Measurements from ENCODE around the gene AURKAIP1.

AURKAIP1 gene

DNA sequence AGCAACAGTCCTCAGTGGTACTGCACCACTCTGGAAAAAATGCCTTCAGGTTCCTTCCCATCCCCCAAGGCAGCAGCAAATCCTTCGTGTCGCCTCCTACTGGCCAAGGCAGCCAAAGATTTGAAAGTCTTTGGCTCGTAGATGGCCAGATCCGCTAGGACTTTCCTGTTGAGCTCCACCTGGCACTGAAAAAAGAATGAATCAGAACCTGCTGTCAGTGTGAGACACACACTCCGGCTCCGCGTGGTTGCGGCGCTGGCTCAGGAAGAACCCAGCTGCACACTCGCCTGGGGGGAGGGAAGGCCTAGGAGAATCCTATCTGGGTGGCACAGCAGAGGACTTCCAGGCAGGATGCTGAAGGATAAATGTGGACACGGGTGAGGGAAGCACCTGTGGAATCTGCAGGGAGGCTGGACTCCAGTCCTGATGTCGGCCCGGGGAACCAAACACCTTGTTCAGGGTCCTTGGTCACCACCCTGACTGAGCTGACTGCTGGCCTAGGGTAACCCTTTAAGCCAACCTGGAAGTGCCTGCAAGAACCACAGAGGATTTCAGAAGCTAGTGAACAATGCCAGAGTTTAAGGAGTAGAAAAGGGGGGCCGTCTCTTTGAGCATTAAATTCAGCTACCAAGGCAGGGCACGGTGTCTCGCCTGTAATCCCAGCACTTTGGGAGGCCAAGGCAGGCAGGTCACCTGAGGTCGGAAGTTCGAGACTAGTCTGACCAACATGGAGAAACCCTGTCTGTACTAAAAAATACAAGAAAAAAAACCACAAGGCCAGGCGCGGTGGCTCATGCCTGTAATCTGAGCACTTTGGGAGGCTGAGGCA is 27.3 kb upstream of the AURKAIP1 start:
- H3K4me3 ChIP-seq (ENCODE audit: low read length): no peak overlapping the region
- H3K36me3 ChIP-seq (ENCODE audit: control insufficient read depth, insufficient read depth, low read length): peaks cover 25% of the 10 kb centered on the region
- H3K27ac ChIP-seq (ENCODE audit: low read depth, low read length): no peak overlapping the region
- no peak overlapping the region for H3K9ac ChIP-seq (ENCODE audit: low read length)
- peaks cover 26% of the 10 kb centered on the region for H3K4me1 ChIP-seq (ENCODE audit: control insufficient read depth, insufficient read depth, low read length)
- H3K27me3 ChIP-seq (ENCODE audit: control insufficient read depth, insufficient read depth, low read length): no peaks in the 10 kb centered on the region

DNA sequence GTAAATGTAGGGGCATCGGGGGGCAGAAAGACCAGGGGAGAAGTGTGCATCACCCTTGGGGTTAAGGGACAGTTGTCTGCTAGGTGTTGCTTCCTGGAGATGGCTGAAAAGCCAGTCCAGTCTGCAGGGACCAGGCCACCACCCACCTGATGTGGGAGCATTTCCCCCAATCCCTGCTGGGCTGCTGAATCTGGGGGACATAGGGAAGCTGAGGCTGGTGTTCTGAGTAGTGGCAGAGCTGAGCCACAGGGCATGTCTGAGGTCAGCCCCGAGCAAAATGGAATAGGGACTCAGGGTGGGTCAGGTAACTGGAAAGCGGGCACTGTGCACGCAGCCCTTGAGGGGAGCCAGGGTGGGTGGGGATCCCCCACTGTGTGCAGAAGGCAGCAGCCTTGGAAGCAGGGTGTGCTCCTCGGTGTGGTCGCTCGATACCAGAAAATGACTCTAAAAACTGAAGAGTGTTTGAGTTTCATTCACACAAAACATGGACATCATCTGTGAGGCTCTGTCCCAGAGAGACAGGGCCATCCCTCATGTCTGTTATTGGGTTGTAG is 26.5 kb upstream of the AURKAIP1 start:
- no peak overlapping the region for H3K9ac ChIP-seq (ENCODE audit: low read length)
- H3K27me3 ChIP-seq (ENCODE audit: control insufficient read depth, insufficient read depth, low read length): no peaks in the 10 kb centered on the region
- no peak overlapping the region for H3K27ac ChIP-seq (ENCODE audit: low read depth, low read length)
- H3K4me3 ChIP-seq (ENCODE audit: low read length): no peak overlapping the region
- H3K36me3 ChIP-seq (ENCODE audit: control insufficient read depth, insufficient read depth, low read length): peaks cover 29% of the 10 kb centered on the region
- peaks cover 26% of the 10 kb centered on the region for H3K4me1 ChIP-seq (ENCODE audit: control insufficient read depth, insufficient read depth, low read length)

DNA sequence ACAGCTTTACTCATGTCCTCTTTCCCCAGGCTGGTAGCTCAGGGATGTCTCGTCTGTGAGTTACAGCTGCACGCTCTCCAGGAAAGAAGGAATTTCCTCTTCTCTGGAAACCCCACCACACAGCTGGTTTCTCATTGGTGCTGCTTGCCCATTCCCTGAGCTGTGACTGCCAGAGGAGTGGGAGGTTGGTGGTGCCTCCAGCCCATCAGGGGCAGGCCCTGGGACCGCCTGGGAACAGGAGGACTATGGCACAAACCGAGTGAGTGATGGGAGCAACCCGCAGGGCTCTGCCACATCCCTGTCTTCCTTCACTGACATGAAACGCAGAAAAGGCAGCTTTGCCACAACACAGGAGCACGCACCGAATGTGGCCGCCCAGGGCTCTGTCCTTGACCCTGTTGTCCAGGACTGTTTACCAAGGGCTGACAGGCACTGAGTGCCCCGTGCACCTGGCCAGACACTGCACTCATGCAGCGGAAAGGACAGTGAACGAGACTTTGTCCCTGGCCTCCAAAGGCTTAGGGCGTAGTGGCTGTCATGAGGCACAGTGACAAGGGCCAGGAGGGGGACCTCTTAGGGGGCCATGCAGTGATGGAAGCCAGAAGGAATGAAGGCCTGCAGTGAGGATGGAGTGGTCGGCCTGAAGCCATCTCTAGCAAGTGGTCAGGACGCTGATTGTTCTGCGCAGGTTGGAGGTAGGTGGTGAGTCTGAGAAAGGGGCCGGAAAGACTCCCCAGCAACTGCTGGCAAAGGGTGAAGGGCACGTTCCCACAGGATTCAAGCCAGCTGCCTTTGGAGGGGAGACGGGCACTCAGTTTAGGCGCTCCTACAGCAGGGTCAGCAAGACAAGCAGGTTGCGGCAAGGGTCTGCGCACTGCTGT is 25.8 kb upstream of the AURKAIP1 start:
- H3K9ac ChIP-seq (ENCODE audit: low read length): no peak overlapping the region
- peaks cover 19% of the 10 kb centered on the region for H3K4me1 ChIP-seq (ENCODE audit: control insufficient read depth, insufficient read depth, low read length)
- H3K36me3 ChIP-seq (ENCODE audit: control insufficient read depth, insufficient read depth, low read length): peaks cover 29% of the 10 kb centered on the region
- H3K4me3 ChIP-seq (ENCODE audit: low read length): peak overlapping the region; percentile 98
- no peaks in the 10 kb centered on the region for H3K27me3 ChIP-seq (ENCODE audit: control insufficient read depth, insufficient read depth, low read length)
- H3K27ac ChIP-seq (ENCODE audit: low read depth, low read length): no peak overlapping the region

DNA sequence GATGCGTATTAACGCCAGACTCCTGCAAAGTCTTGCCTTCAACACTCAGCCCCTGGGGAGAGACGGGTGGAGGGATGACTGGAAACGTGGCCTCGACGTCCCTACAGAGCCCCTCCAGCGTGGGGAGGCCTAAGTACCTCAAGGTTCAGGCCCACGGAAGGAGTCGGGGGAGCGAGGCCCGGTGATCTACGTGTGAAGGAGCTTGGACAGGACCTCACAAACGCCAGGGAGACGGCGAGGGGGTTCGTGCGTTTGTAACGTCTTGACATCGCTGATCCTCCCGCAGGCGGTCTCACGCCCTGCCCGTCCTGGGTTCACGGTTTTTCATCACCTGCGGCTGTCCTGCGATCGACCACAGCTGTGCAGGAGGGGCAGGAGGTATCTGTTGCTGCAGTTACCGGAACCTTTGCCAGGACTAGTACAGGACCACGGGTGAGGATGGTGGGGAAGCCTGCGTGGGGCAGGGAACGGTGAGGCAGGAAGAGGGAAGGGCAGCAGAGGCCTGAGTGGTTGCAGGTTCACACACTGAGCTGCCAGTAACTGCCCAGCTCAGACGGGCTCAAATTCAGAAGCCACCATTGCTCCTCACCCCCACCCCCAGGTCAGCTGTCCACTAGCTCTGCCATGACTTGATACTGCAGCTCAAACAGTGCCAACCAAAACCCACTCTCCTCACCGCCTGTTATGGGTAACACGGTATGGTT is 25.0 kb upstream of the AURKAIP1 start:
- H3K36me3 ChIP-seq (ENCODE audit: control insufficient read depth, insufficient read depth, low read length): peaks cover 30% of the 10 kb centered on the region
- no peaks in the 10 kb centered on the region for H3K27me3 ChIP-seq (ENCODE audit: control insufficient read depth, insufficient read depth, low read length)
- H3K4me1 ChIP-seq (ENCODE audit: control insufficient read depth, insufficient read depth, low read length): peaks cover 14% of the 10 kb centered on the region
- H3K27ac ChIP-seq (ENCODE audit: low read depth, low read length): peak overlapping the region; percentile 78
- peak overlapping the region; percentile 94 for H3K9ac ChIP-seq (ENCODE audit: low read length)
- H3K4me3 ChIP-seq (ENCODE audit: low read length): peak overlapping the region; percentile 98

DNA sequence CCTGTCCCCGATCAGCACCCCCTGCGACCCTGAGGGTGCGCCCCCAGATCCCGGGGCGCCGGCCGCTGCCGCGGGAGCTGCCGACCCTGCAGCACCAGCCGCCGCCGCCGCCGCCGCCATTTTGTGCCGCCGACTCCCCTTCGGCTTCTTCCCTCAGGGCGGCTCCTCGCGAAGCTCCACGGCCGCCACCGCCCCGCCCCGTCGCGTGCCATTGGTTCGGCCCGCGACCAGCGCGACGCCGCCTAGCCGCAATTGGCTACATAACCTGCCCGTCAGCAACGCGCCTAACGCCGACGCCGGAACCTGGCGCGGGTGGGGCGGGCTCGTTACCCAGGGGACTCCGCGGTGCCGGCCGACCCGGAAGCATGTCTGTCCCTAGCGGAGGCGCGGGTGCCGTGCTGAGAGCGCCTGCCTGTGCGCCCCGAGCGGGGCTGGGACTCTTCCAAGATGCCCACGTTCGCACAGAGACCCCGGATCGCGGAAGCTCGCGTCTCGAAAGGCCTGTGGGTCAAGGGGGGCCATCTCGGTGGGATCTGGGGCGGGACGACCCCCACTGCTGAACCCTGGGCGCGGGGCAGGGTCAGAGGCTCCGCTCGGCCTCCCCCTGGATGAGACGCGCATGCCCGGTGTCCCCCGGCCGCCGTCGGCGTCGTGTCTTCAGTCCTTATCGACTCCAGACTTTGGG is 24.3 kb upstream of the AURKAIP1 start, which contains the start of gene CCNL2:
TSS of gene CCNL2 (minus strand) at position 149 of the 685 bp plus-strand sequence. CDS start at position 120, 29 bp downstream.
- peaks cover 14% of the 10 kb centered on the region for H3K4me1 ChIP-seq (ENCODE audit: control insufficient read depth, insufficient read depth, low read length)
- H3K4me3 ChIP-seq (ENCODE audit: low read length): peak within 1 kb of the TSS; percentile 98
- peaks cover 26% of the 10 kb centered on the region for H3K36me3 ChIP-seq (ENCODE audit: control insufficient read depth, insufficient read depth, low read length)
- H3K27me3 ChIP-seq (ENCODE audit: control insufficient read depth, insufficient read depth, low read length): no peaks in the 10 kb centered on the region
- peak within 1 kb of the TSS; percentile 91 for H3K27ac ChIP-seq (ENCODE audit: low read depth, low read length)
- peak within 1 kb of the TSS; percentile 94 for H3K9ac ChIP-seq (ENCODE audit: low read length)

DNA sequence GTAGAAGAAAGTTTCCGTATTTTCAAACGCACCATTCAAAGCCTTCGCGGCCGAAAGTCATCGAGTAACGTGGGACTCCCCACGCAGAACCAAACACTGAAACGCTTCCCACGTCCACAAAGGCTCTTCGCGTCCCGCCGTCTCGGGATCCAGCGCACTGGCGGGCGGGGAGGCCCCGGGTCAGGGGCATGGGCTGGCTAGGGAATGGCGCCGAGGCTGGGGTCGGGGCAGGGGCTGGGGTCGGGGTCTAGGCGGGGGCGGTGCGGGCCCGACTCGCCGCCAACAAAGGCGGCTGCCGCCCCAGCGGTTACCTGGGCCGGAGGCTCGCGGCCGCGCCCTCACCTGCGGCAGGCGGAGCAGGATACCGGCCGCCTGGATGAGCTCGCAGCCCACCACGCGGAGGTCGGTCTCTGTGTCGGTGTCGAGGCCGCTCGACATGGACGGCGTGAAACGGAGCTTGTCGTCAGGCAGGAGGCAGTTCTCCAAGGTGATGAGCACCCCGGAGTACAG is 23.7 kb upstream of the AURKAIP1 start:
- H3K4me1 ChIP-seq (ENCODE audit: control insufficient read depth, insufficient read depth, low read length): peaks cover 14% of the 10 kb centered on the region
- peak overlapping the region; percentile 89 for H3K9ac ChIP-seq (ENCODE audit: low read length)
- peaks cover 31% of the 10 kb centered on the region for H3K36me3 ChIP-seq (ENCODE audit: control insufficient read depth, insufficient read depth, low read length)
- H3K4me3 ChIP-seq (ENCODE audit: low read length): peak overlapping the region; percentile 93
- no peaks in the 10 kb centered on the region for H3K27me3 ChIP-seq (ENCODE audit: control insufficient read depth, insufficient read depth, low read length)
- H3K27ac ChIP-seq (ENCODE audit: low read depth, low read length): peak overlapping the region; percentile 91

DNA sequence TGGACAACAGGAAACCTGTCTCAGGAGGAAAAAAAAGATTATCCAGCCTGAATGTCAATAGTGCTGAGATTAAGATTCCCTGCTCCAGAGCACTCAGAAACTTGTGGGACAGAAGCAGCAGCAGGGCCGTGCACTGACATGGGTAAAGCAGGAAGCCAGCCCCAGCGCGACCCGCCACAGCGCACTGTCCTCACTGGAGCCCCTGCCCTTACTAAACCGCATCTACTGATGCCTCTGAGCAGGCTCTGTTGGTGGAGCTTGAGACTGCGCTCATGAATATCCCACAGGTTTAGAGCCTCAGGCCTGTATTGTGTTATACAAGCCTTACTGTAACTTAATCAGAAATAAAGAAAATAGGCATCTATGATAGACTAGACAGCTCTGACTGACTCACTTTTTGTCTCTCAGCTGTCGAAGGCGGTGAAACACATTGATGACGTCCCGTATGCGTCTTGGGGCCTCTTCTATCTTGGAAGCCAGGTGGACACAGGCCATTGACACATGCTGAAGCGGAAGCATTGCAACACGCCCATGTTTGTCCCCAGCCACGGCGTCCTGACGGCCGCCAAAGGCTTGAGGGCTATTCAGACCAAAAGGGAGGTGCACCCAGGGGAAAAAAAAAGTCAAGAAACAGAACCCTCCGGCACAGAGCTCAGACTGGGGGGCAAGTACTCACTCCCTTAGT is 23.0 kb upstream of the AURKAIP1 start:
- Histone ChIP-seq H3K27ac (ENCODE audit: low read depth, low read length) (no peak overlapping the region), H3K27me3 (ENCODE audit: control insufficient read depth, insufficient read depth, low read length) (no peaks in the 10 kb centered on the region), H3K9ac (ENCODE audit: low read length) (peak overlapping the region; percentile 49), H3K36me3 (ENCODE audit: control insufficient read depth, insufficient read depth, low read length) (peaks cover 38% of the 10 kb centered on the region), H3K4me3 (ENCODE audit: low read length) (peak overlapping the region; percentile 93), H3K4me1 (ENCODE audit: control insufficient read depth, insufficient read depth, low read length) (peaks cover 14% of the 10 kb centered on the region)

DNA sequence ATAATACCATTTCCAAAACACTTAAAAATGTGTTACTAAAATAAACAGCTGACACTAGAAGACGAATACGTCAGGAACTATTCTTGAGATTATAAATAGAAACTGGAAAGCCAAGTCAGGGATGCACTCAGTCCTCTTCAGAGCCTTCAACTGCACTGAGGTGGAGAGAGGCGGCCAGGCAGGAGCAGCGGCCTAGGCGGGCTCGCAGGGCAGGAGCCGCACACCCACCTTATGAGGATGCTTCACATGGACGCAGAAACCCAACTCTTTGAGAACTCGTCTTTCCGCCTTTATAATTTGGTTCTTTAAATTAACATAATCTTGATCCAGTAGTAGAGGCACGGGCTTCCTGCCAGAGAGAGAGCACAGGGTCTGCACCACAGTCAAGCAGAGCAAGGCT is 20.2 kb upstream of the AURKAIP1 start:
- Histone ChIP-seq H3K4me3 (ENCODE audit: low read length) (no peak overlapping the region), H3K27me3 (ENCODE audit: control insufficient read depth, insufficient read depth, low read length) (no peaks in the 10 kb centered on the region), H3K27ac (ENCODE audit: low read depth, low read length) (no peak overlapping the region), H3K4me1 (ENCODE audit: control insufficient read depth, insufficient read depth, low read length) (peaks cover 11% of the 10 kb centered on the region), H3K9ac (ENCODE audit: low read length) (no peak overlapping the region), H3K36me3 (ENCODE audit: control insufficient read depth, insufficient read depth, low read length) (peaks cover 40% of the 10 kb centered on the region)

DNA sequence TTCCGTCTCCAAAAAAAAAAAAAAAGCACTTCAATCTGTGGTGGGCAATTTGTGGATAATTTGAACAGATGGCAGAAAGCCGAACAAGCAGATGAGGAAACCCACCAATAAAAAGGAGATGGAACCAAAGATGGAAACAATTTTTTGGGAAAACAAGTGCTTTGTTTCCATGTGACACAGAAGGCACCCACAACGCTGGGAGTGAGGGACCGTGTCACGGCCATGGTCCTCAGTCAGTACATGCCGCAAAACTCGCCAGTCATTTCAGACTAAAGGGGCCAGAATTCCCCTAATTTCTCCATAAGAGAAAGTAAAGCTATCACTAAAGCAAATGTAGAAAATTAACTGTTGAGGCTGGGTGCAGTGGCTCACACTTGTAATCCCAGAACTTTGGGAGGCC is 19.1 kb upstream of the AURKAIP1 start:
- no peak overlapping the region for H3K9ac ChIP-seq (ENCODE audit: low read length)
- no peak overlapping the region for H3K27ac ChIP-seq (ENCODE audit: low read depth, low read length)
- H3K27me3 ChIP-seq (ENCODE audit: control insufficient read depth, insufficient read depth, low read length): no peaks in the 10 kb centered on the region
- H3K4me3 ChIP-seq (ENCODE audit: low read length): no peak overlapping the region
- H3K36me3 ChIP-seq (ENCODE audit: control insufficient read depth, insufficient read depth, low read length): peaks cover 48% of the 10 kb centered on the region
- peaks cover 6% of the 10 kb centered on the region for H3K4me1 ChIP-seq (ENCODE audit: control insufficient read depth, insufficient read depth, low read length)

DNA sequence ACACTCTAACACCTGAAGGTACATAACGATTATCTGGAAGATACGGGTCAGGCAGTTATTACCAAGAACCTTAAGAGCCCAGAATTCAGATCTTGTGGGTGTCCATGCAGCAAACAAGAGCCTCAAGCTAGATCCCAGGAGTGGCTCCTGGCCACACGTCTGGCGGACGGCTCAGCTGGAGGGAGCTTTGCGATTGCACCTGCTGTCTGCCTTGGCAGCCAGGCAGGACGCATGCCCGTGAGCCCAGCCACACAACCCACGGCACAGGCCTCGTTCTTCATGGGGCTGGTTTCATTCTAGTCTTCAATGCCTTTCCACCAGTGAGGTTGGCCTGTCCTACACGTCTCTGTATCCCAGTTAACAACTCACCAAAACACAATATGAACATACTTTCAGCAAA is 18.4 kb upstream of the AURKAIP1 start:
- Histone ChIP-seq H3K4me1 (ENCODE audit: control insufficient read depth, insufficient read depth, low read length) (peaks cover 6% of the 10 kb centered on the region), H3K9ac (ENCODE audit: low read length) (no peak overlapping the region), H3K27ac (ENCODE audit: low read depth, low read length) (no peak overlapping the region), H3K36me3 (ENCODE audit: control insufficient read depth, insufficient read depth, low read length) (peaks cover 49% of the 10 kb centered on the region), H3K27me3 (ENCODE audit: control insufficient read depth, insufficient read depth, low read length) (no peaks in the 10 kb centered on the region), H3K4me3 (ENCODE audit: low read length) (no peak overlapping the region)

DNA sequence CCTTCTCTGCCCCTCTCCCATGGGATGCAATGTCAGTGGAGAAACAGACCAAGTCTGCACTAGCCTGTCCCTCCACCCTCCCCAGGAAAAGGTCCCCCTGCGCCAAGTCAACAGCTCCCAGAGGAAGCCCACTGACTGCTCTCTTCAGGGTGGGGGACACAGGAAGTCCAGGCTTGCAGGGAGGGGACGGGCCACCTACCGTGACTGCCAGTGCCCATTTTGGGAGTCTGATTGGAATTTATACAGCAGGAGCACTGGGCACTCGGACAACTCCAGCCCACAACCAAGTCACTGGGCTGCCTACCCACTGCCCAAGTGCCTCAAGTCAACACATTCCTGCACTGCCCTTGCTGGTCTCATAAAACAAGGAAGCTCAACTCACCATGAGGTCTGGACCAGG is 18.0 kb upstream of the AURKAIP1 start:
- no peaks in the 10 kb centered on the region for H3K27me3 ChIP-seq (ENCODE audit: control insufficient read depth, insufficient read depth, low read length)
- no peak overlapping the region for H3K27ac ChIP-seq (ENCODE audit: low read depth, low read length)
- H3K9ac ChIP-seq (ENCODE audit: low read length): no peak overlapping the region
- H3K4me1 ChIP-seq (ENCODE audit: control insufficient read depth, insufficient read depth, low read length): peaks cover 2% of the 10 kb centered on the region
- no peak overlapping the region for H3K4me3 ChIP-seq (ENCODE audit: low read length)
- H3K36me3 ChIP-seq (ENCODE audit: control insufficient read depth, insufficient read depth, low read length): peaks cover 52% of the 10 kb centered on the region
